HG03159 (cell line): Measurements from ENCODE around the gene OTUD7B.
"Not testable (repeated sequence)": the region's sequence is repeated elsewhere in the genome, so short reads cannot be mapped to it uniquely, and the experiment has no call there.

Experiments used
- ATAC-seq: cut with Tn5 transposase; IDR thresholded peaks from one replicate; pipeline ENCODE4 v1.9.1; 2021; ENCODE audit warnings: mild to moderate bottlenecking, moderate library complexity; ENCODE audit not compliant: unreplicated experiment

Gene OTUD7B

GRCh38 chr1:149962039-149962647 is 48.4 kb downstream of the OTUD7B start:
- ATAC-seq: no peak

- not testable (repeated sequence) for ATAC-seq
These were observed 53.0 kb downstream of the OTUD7B start for GRCh38 chr1:149957548-149957947.

GRCh38 chr1:149949911-149950310 is 60.6 kb downstream of the OTUD7B start:
- ATAC-seq: no peak

- no peak for ATAC-seq
These were observed 65.3 kb downstream of the OTUD7B start for GRCh38 chr1:149945206-149945605.

GRCh38 chr1:149942885-149943284 is 67.6 kb downstream of the OTUD7B start:
- ATAC-seq: no peak

GRCh38 chr1:149942207-149942606 is 68.3 kb downstream of the OTUD7B start:
- no peak for ATAC-seq

GRCh38 chr1:149940427-149940826 is 70.1 kb downstream of the OTUD7B start:
- no peak for ATAC-seq

- not testable (repeated sequence) for ATAC-seq
These were observed 71.9 kb downstream of the OTUD7B start for GRCh38 chr1:149938668-149939003.

- no peak for ATAC-seq
These were observed 72.8 kb downstream of the OTUD7B start for GRCh38 chr1:149937759-149938158.

- ATAC-seq: no peak
These were observed 73.4 kb downstream of the OTUD7B start for GRCh38 chr1:149936992-149937705.

GRCh38 chr1:149936170-149936991 is 74.1 kb downstream of the OTUD7B start, which contains the start of gene MTMR11:
Gene MTMR11, minus strand, starts transcription at chr1:149936879. Its CDS starts 232 bp downstream, at chr1:149936647.
- ATAC-seq: no peak

- no peak for ATAC-seq
These were observed 76.2 kb downstream of the OTUD7B start for GRCh38 chr1:149934356-149934755.

GRCh38 chr1:149933208-149933607 is 77.3 kb downstream of the OTUD7B start:
- no peak for ATAC-seq

GRCh38 chr1:149932474-149932873 is 78.1 kb downstream of the OTUD7B start:
- no peak for ATAC-seq

GRCh38 chr1:149931212-149931790 is 79.2 kb downstream of the OTUD7B start:
- no peak for ATAC-seq

GRCh38 chr1:149929856-149930255 is 80.7 kb downstream of the OTUD7B start:
- ATAC-seq: no peak

- no peak for ATAC-seq
These were observed 82.2 kb downstream of the OTUD7B start for GRCh38 chr1:149928401-149928724.

- ATAC-seq: peak; percentile 90
These were observed 82.7 kb downstream of the OTUD7B start, which contains the start of gene SF3B4 for GRCh38 chr1:149927563-149928400. Gene SF3B4, minus strand, starts transcription at chr1:149927803. Its CDS starts 44 bp downstream, at chr1:149927759.

GRCh38 chr1:149927056-149927562 is 83.4 kb downstream of the OTUD7B start:
- ATAC-seq: no peak

GRCh38 chr1:149926296-149926695 is 84.2 kb downstream of the OTUD7B start:
- no peak for ATAC-seq
